NCI-H69 (cell line): ENCODE measurements around the gene ALG8.
"Not testable (repeated sequence)": the region's sequence is repeated elsewhere in the genome, so short reads cannot be mapped to it uniquely, and the experiment has no call there.

Experiments used
- DNase-seq: peaks from one replicate; lab custom pipeline; 2025; lab: John Stamatoyannopoulos, UW

The ALG8 gene

GRCh38 chr11:78100261-78100660, 39.2 kb downstream of the ALG8 start:
- no peak for DNase-seq

GRCh38 chr11:78099666-78100065, 39.8 kb downstream of the ALG8 start:
- DNase-seq = no peak

DNA sequence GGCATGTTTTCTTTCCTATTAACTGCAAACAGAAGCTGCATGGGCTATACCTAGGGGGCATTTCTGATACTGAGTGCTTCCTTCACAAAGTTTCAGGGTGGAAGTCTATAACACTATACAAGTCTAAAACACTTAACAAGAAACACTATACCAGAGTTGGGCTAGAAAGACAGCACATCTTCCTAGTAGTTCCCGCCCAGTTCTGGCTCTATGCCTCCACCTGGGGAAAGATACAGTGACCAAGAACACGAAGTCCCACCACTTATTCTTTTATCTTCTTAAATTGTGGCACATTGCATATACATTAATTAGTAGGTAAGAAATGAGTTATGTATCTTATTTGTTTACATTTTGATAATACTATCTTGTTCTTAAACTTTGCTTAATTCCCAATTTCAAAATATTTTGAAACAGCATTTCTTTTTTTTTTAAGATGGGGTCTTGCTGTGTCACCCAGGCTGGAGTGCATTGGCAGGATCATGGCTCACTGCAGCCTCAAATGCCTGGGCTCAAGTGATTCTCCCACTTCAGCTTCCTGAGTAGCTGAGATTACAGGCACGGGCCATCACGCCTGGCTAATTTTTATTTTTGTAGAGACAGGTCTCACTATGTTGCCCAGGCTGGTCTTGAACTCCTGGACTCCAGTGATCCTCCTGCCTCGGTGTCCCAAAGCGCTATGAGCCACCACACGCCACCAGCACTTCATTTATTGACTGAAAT, 41.6 kb downstream of the ALG8 start:
- no peak for DNase-seq

DNA sequence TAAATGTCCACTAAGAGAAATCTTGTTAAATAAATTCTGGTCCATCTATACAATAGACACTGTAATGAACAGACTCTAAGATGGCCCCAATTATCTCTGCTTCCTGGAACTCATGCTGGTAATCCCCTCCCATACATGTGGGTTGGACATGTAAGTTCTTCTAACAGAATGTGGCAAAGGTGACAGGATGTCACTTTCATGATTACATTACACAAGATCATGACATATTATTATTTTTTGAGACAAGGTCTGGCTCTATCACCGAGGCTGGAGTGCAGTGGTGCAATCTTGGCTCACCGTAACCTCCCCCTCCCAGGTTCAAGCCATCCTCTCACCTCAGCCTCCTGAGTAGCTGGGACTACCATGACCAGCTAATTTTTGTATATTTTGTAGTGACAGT, 45.2 kb downstream of the ALG8 start:
- no peak for DNase-seq

GRCh38 chr11:78086521-78087074, 52.8 kb downstream of the ALG8 start:
- not testable (repeated sequence) for DNase-seq

DNA sequence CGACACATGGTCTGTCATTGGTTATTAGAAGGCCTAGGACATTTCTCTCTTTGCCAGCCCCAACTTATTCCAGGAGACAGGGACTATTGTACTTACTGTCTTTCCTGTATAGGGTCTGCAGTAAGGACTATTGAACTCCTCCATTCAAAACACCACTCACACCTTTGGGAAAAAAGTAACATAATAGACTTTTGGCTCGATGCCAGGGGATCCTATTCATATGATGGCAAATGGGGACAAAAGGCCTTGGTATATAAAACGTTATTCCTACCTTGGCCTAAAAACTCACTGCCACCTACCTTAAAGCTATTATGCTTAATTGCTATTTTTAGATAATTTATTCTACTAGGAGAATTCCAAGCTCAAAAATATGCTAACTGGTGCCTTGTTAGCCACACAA, 53.5 kb downstream of the ALG8 start:
- peak; percentile 59 for DNase-seq

- DNase-seq = not testable (repeated sequence)
Measured at GRCh38 chr11:78084506-78084905, 54.9 kb downstream of the ALG8 start.

- DNase-seq = no peak
Measured at GRCh38 chr11:78083021-78083420, 56.4 kb downstream of the ALG8 start.

GRCh38 chr11:78082146-78082545, 57.3 kb downstream of the ALG8 start:
- no peak for DNase-seq

DNA sequence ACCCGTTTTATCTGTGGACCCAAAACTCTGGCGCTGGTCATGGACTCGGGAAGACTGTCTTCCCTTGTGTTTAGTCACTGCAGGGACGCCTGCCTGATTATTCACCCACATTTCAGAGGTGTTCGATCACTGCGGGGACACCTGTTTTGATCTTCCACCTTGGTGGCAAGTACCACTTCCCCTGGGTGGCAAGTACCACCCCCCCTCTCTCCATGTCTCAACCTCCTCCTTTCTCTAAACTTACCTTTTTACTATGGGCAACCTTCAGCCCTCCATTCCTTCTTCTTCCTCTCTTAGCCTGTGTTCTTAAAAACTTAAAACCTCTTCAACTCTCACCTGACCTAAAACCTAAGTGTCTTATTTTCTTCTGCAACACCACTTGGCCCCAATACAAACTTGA, 57.8 kb downstream of the ALG8 start:
- DNase-seq = no peak

DNA sequence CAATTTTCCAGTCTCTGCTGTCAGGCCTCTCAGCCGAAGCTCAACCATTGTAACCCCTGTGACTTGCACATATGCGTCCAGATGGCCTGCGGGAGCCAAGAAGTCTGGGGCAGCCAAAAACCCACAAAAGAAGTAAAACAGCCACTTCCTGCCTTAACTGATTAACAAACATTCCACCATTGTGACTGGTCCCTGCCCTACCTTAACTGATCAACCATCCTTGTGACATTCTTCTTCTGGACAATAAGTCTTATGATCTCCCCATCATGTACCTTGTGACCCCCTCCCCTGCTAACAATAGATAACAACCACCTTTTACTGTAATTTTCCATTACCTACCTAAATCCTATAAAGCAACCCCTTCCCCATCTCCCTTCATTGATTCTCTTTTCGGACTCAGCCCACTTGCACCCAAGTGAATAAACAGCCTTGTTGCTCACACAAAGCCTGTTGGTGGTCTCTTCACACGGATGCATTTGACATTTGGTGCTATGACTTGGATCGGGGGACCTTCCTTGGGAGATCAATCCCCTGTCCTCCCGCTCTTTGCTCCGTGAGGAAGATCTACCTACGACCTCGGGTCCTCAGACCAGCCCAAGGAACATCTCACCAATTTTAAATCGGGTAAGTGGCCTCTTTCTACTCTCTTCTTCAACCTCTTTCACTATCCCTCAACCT, 58.5 kb downstream of the ALG8 start:
- peak; percentile 39 for DNase-seq

DNA sequence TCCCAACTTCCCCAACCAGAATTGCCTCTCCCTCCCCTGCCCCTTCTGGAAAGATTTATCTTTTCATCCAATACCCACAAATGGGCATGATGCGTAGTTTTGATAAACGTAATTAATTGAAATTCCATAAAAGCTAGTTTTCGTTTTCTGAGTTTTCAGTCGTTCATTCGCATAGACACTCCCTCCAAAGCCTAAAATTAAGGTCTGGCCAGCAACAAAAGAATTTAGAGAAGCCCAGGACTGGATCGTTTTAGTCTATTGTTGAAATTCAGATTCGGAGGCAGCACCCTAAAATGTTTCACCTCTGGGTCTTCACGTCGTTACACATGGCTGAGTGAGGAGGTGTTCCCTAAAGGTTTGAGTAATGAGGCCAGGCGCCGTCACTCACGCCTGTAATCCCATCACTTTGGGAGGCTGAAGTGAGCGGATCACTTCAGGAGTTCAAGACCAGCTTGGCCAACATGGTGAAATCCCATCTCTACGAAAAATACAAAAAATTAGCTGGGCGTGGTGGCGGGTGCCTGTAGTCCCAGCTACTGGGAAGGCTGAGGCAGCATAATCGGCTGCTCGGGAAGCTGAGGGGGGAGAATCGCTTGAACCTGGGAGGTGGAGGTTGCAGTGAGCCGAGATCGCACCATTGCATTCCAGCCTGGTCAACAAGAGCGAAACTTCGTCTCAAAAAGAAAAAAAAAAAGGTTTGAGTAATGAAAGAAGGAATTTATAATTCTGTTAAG, 59.2 kb downstream of the ALG8 start:
- peak; percentile 41 for DNase-seq

DNA sequence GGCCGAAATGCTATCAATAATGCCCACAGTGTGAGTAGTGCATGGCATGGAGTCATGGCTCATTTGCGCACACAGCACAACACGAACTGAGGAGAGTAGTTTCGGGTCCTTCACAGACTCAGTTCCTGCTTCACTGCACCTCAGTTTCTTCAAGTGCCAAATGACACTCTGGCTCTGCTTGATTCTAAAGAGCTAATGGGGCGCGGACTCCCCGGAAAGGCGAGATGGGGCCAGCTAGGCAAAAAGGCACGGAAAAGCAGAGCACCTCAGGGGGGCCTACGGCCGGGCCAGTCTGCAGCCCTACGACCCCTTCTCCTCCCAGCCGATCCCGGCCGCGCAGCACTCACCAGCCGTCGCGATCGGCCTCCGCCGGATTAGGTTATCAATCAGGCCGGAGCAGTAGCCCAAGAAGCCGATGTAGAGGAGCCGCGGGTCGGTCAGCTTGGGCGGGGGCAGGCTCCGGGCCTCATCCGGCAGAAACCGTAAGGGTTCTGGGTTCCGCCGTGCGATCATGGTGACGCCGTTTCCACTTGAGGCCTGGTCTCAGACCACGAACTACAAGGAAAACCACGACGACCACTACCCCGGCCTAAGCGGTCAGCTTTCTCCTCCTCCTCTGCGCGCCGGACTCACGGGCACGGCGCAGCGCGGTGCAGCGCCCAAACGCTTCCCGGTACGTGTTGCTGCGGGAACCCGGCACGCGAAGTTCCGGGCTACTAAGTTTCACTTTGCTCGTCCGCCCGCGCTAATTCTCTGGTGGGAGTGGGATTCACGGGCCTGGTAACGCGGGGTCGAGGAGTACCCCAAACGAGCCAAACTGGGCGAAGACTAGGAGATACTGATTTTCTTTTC, 60.0 kb downstream of the ALG8 start, which contains the start of gene NDUFC2:
Gene NDUFC2, minus strand, starts transcription at position 631 of the 852 bp plus-strand sequence. Its CDS starts 118 bp downstream, at position 513.
- peak; percentile 93 for DNase-seq

DNA sequence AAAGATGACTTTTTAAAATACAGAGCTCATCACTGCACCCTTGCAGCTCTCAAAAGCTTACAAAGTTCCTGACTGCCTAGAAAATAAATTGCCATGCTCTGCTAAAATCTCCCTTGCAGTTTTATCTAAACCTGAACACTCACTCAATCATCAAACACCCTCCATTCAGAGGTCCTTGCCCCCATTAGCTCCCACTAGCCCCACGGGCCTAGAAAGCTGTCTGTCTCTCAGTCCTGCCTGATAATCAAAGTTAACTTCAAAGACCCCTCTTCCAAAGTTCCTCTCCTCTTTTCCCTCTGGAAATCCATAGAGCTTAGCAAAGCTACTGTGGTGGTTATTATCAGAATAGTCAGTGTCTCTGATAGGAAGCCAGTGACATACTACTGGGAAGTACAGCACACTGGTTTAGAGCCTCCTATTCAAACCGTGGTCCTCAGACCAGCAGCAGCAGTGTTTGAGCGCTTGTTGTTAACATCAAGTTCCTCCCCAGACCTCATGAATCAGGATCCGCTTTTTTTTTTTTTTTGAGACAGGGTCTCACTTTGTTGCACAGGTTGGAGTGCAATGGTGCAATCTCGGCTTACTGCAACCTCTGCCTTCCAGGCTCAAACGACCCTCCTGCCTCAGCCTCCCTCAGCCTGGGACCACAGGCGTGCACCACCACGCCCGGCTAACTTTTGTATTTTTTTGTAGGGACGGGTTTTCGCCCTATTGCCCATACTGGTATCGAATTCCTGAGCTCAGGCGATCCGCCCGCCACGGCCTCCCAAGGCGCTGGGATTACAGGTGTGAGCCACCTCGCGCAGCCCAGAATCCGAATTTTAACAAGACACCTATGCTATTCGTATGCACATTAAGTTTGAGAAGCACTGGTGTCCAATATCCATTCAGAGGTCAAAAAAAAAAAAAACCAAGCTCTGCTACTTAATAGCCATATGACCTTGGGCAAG, 60.9 kb downstream of the ALG8 start:
- DNase-seq = no peak

GRCh38 chr11:78077592-78077991, 61.8 kb downstream of the ALG8 start:
- DNase-seq = not testable (repeated sequence)

DNA sequence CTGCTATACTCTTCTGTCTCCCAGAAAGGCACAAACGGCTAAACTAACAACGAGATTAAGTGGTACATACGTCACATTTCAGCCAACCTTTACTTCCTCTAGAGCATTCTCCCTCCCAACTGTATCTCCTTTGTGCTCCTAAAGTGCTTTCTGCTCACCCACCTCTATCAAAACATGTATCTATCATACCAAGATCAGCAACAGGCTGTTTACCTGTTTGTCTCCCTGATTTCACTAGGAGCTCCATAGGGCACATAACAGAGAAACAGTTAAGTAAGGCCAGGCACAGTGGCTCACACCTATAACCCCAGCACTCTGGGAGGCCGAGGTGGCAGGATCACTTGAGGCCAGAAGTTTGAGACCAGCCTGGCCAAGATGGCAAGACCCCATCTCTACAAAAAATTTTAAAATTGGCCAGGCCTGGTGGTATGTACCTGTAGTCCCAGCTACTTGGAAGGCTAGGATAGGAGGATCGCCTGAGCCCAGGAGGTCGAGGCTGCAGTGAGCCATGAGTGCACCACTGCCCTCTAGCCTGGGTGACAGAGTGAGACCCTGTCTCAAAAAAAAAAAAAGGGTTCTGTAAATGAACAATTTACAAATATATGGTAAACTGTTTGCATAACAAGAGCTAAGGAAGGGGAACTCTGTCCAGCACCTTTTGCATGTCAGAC, 62.6 kb downstream of the ALG8 start:
- DNase-seq = peak; percentile 19

GRCh38 chr11:78074756-78075155, 64.7 kb downstream of the ALG8 start:
- DNase-seq = peak; percentile 90

- no peak for DNase-seq
Measured at GRCh38 chr11:78072455-78072854, 67.0 kb downstream of the ALG8 start.

DNA sequence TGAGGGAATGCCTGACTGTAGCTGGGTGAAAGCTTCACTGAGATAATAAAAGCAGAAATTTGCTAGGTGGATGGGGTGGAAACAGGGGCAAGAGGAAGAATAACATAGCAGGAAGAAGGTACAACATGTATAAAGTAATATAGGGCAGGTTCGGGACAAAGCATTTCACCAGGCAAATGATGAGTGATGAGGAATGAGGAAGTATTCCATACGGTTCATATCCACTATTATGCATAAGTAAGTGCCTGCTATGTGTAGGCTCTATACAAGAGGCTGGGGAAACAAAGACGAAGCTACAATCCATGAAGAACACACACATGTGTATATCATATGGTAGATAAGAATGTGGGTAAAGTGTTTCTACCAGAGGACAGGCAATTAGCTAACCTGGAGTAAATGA, 67.7 kb downstream of the ALG8 start:
- no peak for DNase-seq

DNA sequence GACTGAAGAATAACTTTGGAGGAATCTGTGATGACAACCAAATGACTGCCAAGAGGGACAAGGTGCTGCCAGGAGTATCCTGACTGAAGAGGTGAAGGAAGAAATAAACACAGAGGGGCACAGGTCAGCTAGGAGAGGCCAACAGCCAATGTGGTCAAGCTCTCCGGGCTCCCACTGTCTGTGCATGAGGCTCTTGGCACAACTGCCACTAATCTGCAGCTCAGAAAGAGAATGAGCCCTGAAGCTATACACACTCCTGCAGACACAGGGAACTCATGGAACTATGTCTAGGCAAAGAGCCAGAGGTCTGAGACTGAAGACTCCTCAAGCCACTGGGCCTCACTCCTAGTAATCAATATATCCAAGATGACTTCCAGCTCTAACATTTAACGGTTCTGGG, 68.8 kb downstream of the ALG8 start:
- DNase-seq = no peak
